SK-N-SH treated with all-trans-retinoic acid at 6 μM for 48 hours (cell line): Measurements from ENCODE around the gene NUP93.

Source experiments
- ATAC-seq: fragments of 200-7000 bp; cut with Tn5 transposase; 3 replicates; pipeline ENCODE4 v1.9.1; 2020; ENCODE audit warnings: mild to moderate bottlenecking, moderate library complexity
- ARNTL ChIP-seq: fragments of 450-650 bp; formaldehyde crosslinking; IDR thresholded peaks from 2 replicates; pipeline ENCODE4 v1.5.0; 2020; ENCODE audit warnings: low read depth, mild to moderate bottlenecking, moderate library complexity, borderline replicate concordance
- BACH2 ChIP-seq: fragments of 250-450 bp; sonication (Bioruptor Pico); IDR thresholded peaks from 2 replicates; pipeline ENCODE4 v1.9.0; 2021; ENCODE audit warnings: mild to moderate bottlenecking, borderline replicate concordance
- CSDC2 ChIP-seq: fragments of 250-450 bp; sonication (Bioruptor Pico); IDR thresholded peaks from 2 replicates; pipeline ENCODE4 v1.5.0; 2020; ENCODE audit warnings: mild to moderate bottlenecking, moderate library complexity
- ESRRG ChIP-seq: fragments of 250-450 bp; sonication (Bioruptor Pico); IDR thresholded peaks from 2 replicates; pipeline ENCODE4 v1.6.1; 2021; ENCODE audit warnings: mild to moderate bottlenecking
- GLIS3 ChIP-seq: fragments of 250-450 bp; sonication (Bioruptor Pico); IDR thresholded peaks from 2 replicates; pipeline ENCODE4 v1.5.0; 2020; ENCODE audit warnings: mild to moderate bottlenecking, moderate library complexity
- ISL1 ChIP-seq: fragments of 250-450 bp; sonication (Bioruptor Pico); IDR thresholded peaks from 2 replicates; pipeline ENCODE4 v2.1.2; 2022; ENCODE audit warnings: mild to moderate bottlenecking, moderate library complexity
- OSR1 ChIP-seq: fragments of 250-450 bp; sonication (Bioruptor Pico); IDR thresholded peaks from 2 replicates; pipeline ENCODE4 v1.8.0; 2022; ENCODE audit warnings: moderate library complexity, mild to moderate bottlenecking, inconsistent platforms
- PPARA ChIP-seq: fragments of 250-450 bp; sonication (Bioruptor Pico); IDR thresholded peaks from 2 replicates; pipeline ENCODE4 v1.5.0; 2020; ENCODE audit warnings: mild to moderate bottlenecking, borderline replicate concordance
- RARB ChIP-seq: fragments of 250-450 bp; sonication (Bioruptor Pico); IDR thresholded peaks from 2 replicates; pipeline ENCODE4 v1.8.0; 2021; ENCODE audit warnings: mild to moderate bottlenecking, moderate library complexity
- SNAI2 ChIP-seq: fragments of 250-450 bp; sonication (Bioruptor Pico); IDR thresholded peaks from 2 replicates; pipeline ENCODE4 v1.5.0; 2020; ENCODE audit warnings: mild to moderate bottlenecking, moderate library complexity
- TCF4 ChIP-seq: fragments of 250-450 bp; sonication (Bioruptor Pico); IDR thresholded peaks from 2 replicates; pipeline ENCODE4 v1.8.0; 2021; ENCODE audit warnings: mild to moderate bottlenecking, moderate library complexity, borderline replicate concordance
- TOX ChIP-seq: fragments of 250-450 bp; sonication (Bioruptor Pico); IDR thresholded peaks from 2 replicates; pipeline ENCODE4 v1.8.0; 2021; ENCODE audit warnings: mild to moderate bottlenecking, moderate library complexity, borderline replicate concordance
- ZC3H10 ChIP-seq: fragments of 250-450 bp; sonication (Bioruptor Pico); IDR thresholded peaks from 2 replicates; pipeline ENCODE4 v1.5.1; 2021; ENCODE audit warnings: mild to moderate bottlenecking, moderate library complexity
- ZFP3 ChIP-seq: fragments of 250-450 bp; sonication (Bioruptor Pico); IDR thresholded peaks from 2 replicates; pipeline ENCODE4 v1.5.0; 2020; ENCODE audit warnings: mild to moderate bottlenecking, moderate library complexity
- ZFP30 ChIP-seq: fragments of 450-650 bp; formaldehyde crosslinking; IDR thresholded peaks from 2 replicates; pipeline ENCODE4 v1.5.0; 2022; ENCODE audit warnings: mild to moderate bottlenecking, moderate library complexity
- ZNF565 ChIP-seq: fragments of 450-650 bp; formaldehyde crosslinking; conservative IDR thresholded peaks from 2 replicates; pipeline ENCODE4 v1.5.0; 2020; ENCODE audit warnings: low read depth, mild to moderate bottlenecking, moderate library complexity
- ZNF70 ChIP-seq: fragments of 450-650 bp; formaldehyde crosslinking; IDR thresholded peaks from 2 replicates; pipeline ENCODE4 v1.5.0; 2020; ENCODE audit warnings: mild to moderate bottlenecking, moderate library complexity
- ZNF8 ChIP-seq: fragments of 450-650 bp; formaldehyde crosslinking; IDR thresholded peaks from 2 replicates; pipeline ENCODE4 v1.5.0; 2020; ENCODE audit warnings: mild to moderate bottlenecking, moderate library complexity
- TF ChIP-seq, protein P1 (sequence below): fragments of 250-450 bp; sonication (Bioruptor Pico); IDR thresholded peaks from 2 replicates; pipeline ENCODE4 v1.5.1; 2021; ENCODE audit warnings: mild to moderate bottlenecking, moderate library complexity
- TF ChIP-seq, protein P2 (sequence below): fragments of 250-450 bp; sonication (Bioruptor Pico); IDR thresholded peaks from 2 replicates; pipeline ENCODE4 v1.8.0; 2020; ENCODE audit warnings: mild to moderate bottlenecking, moderate library complexity, borderline replicate concordance
- TF ChIP-seq, protein P3 (sequence below): fragments of 250-450 bp; sonication (Bioruptor Pico); IDR thresholded peaks from 2 replicates; pipeline ENCODE4 v1.8.0; 2021; ENCODE audit warnings: low read depth, mild to moderate bottlenecking, moderate library complexity, borderline replicate concordance
- TF ChIP-seq, protein P4 (sequence below): fragments of 250-450 bp; sonication (Bioruptor Pico); IDR thresholded peaks from 2 replicates; pipeline ENCODE4 v1.5.1; 2020; ENCODE audit warnings: low read depth, mild to moderate bottlenecking, moderate library complexity

NUP93 gene

DNA sequence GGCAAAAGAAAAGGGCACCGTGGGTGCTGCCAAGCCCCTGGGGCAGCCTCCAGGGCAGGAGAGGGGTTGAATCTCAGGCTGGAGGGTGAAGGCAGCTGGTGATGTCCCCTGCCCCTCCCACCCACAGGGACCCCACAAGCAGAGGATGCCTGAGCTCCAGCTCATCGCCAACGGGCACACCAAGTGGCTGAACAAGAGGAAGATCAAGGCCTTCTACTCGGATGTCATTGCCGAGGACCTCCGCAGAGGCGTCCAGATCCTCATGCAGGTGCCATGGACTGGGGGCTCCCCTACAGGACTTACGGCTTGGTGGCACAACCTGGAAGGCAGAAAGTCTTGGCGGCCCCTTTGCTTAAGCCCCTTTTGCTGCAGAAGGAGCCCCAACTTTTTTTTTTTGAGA lies 156.9 kb downstream of the NUP93 start (continued):
- TF ChIP-seq ZNF565 (CRISPR knock-in tag): no peak
- TF ChIP-seq ARNTL (CRISPR knock-in tag): no peak

DNA sequence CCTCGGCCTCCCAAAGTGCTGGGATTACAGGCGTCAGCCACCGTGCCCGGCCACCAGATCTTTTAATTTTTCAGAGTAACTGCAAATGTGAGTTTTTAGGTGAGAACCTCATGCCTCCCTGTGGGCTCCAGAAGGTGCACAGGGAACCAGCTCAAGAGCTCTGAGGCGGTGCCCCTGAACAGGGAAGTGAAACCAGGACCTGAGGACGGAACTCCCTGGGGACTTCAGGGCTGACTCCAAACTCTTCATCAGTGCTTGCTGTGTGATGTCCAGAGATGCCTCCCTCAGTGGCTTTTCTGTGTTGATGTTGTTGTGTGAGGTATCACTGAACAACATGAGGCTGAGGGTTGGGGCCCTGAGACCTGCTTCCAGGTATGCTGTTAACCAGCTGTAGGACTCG lies 158.9 kb downstream of the NUP93 start:
- ATAC-seq: no peak
- TF ChIP-seq, protein P1, sequence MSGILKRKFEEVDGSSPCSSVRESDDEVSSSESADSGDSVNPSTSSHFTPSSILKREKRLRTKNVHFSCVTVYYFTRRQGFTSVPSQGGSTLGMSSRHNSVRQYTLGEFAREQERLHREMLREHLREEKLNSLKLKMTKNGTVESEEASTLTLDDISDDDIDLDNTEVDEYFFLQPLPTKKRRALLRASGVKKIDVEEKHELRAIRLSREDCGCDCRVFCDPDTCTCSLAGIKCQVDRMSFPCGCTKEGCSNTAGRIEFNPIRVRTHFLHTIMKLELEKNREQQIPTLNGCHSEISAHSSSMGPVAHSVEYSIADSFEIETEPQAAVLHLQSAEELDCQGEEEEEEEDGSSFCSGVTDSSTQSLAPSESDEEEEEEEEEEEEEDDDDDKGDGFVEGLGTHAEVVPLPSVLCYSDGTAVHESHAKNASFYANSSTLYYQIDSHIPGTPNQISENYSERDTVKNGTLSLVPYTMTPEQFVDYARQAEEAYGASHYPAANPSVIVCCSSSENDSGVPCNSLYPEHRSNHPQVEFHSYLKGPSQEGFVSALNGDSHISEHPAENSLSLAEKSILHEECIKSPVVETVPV (CRISPR knock-in tag): no peak
- TF ChIP-seq TOX (CRISPR knock-in tag) (no peak), ZFP3 (CRISPR knock-in tag) (no peak), BACH2 (no peak), TCF4 (CRISPR knock-in tag) (no peak), ESRRG (no peak), ZFP30 (CRISPR knock-in tag) (no peak), RARB (no peak), ZNF70 (no peak), GLIS3 (no peak), OSR1 (CRISPR knock-in tag) (no peak), ISL1 (no peak), ZNF8 (CRISPR knock-in tag) (no peak), ARNTL (CRISPR knock-in tag) (no peak), PPARA (CRISPR knock-in tag) (no peak), ZNF565 (CRISPR knock-in tag) (no peak)
- TF ChIP-seq, protein P2, sequence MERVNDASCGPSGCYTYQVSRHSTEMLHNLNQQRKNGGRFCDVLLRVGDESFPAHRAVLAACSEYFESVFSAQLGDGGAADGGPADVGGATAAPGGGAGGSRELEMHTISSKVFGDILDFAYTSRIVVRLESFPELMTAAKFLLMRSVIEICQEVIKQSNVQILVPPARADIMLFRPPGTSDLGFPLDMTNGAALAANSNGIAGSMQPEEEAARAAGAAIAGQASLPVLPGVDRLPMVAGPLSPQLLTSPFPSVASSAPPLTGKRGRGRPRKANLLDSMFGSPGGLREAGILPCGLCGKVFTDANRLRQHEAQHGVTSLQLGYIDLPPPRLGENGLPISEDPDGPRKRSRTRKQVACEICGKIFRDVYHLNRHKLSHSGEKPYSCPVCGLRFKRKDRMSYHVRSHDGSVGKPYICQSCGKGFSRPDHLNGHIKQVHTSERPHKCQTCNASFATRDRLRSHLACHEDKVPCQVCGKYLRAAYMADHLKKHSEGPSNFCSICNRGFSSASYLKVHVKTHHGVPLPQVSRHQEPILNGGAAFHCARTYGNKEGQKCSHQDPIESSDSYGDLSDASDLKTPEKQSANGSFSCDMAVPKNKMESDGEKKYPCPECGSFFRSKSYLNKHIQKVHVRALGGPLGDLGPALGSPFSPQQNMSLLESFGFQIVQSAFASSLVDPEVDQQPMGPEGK: no peak

DNA sequence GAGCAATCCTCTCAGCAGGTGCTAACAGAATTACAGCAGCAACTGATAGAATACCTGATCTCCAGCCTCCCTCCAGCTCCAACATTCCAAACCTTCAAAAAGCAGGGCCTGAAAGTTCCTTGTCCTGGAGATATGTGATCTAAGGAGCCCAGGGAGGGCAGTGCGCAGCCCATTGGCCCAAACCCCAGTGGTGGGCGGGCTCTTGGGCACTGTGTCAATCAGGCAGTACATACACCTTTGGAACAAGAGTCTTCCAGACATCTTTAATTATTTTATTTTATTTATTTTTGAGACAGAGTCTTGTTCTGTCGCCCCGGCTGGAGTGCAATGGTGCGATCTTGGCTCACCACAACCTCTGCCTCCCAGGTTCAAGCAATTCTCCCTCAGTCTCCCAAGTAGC lies 159.3 kb downstream of the NUP93 start:
- TF ChIP-seq CSDC2 (CRISPR knock-in tag) (no peak), BACH2 (no peak), ZNF565 (CRISPR knock-in tag) (no peak), ZNF8 (CRISPR knock-in tag) (no peak), ZFP30 (CRISPR knock-in tag) (no peak), TOX (CRISPR knock-in tag) (no peak), ZFP3 (CRISPR knock-in tag) (no peak), ZC3H10 (CRISPR knock-in tag) (no peak), SNAI2 (CRISPR knock-in tag) (no peak)
- TF ChIP-seq, protein P1 (CRISPR knock-in tag): no peak
- TF ChIP-seq, protein P3, sequence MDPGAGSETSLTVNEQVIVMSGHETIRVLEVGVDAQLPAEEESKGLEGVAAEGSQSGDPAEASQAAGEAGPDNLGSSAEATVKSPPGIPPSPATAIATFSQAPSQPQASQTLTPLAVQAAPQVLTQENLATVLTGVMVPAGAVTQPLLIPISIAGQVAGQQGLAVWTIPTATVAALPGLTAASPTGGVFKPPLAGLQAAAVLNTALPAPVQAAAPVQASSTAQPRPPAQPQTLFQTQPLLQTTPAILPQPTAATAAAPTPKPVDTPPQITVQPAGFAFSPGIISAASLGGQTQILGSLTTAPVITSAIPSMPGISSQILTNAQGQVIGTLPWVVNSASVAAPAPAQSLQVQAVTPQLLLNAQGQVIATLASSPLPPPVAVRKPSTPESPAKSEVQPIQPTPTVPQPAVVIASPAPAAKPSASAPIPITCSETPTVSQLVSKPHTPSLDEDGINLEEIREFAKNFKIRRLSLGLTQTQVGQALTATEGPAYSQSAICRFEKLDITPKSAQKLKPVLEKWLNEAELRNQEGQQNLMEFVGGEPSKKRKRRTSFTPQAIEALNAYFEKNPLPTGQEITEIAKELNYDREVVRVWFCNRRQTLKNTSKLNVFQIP (CRISPR knock-in tag): no peak
- TF ChIP-seq, protein P4, sequence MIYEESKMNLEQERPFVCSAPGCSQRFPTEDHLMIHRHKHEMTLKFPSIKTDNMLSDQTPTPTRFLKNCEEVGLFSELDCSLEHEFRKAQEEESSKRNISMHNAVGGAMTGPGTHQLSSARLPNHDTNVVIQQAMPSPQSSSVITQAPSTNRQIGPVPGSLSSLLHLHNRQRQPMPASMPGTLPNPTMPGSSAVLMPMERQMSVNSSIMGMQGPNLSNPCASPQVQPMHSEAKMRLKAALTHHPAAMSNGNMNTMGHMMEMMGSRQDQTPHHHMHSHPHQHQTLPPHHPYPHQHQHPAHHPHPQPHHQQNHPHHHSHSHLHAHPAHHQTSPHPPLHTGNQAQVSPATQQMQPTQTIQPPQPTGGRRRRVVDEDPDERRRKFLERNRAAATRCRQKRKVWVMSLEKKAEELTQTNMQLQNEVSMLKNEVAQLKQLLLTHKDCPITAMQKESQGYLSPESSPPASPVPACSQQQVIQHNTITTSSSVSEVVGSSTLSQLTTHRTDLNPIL (CRISPR knock-in tag): no peak
- ATAC-seq: peak; percentile 56; the same call in 1 of the 3 replicates

DNA sequence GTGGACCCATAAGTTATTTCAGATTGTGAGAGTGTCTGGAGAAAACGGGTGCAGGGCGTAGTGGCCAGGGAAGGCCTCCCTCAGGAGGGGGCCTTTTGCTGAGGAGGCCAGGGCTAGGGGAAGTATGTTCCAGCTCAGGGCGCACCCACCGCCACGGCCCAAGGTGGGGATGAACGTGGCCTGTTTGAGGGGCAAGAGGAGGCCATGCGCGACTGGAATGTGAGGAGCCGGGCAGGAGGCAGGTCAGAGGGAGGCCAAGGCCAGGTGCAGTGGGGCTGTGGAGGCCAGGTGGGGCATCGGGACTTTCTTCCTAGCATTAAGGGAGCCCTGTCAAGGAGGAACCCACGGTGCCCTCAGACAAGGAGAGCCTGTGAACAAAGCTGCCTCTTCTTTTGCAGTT lies 161.8 kb downstream of the NUP93 start:
- TF ChIP-seq ZNF565 (CRISPR knock-in tag): no peak
- ATAC-seq: no peak
